Non-pigmented ciliary epithelial cell (primary cell): ENCODE data around the gene PDE11A.
A peak's percentile ranks its signal among the peaks of the same experiment; 100 is the strongest.

Source experiments
- DNase-seq: peaks from one replicate; pipeline ENCODE4 v3.0.0-alpha.2; 2010; ENCODE audit warnings: low read depth

PDE11A gene

GRCh38 chr2:177669201-177669600, 403.4 kb downstream of the PDE11A start:
- DNase-seq: no peak

GRCh38 chr2:177668617-177669016, 404.0 kb downstream of the PDE11A start:
- no peak for DNase-seq

GRCh38 chr2:177667626-177668025, 405.0 kb downstream of the PDE11A start:
- DNase-seq: no peak

GRCh38 chr2:177666408-177666807, 406.2 kb downstream of the PDE11A start:
- DNase-seq: peak; percentile 42

GRCh38 chr2:177665948-177666347, 406.6 kb downstream of the PDE11A start:
- no peak for DNase-seq

- DNase-seq: no peak
These were observed 407.2 kb downstream of the PDE11A start for GRCh38 chr2:177665328-177665727.

- no peak for DNase-seq
These were observed 409.7 kb downstream of the PDE11A start for GRCh38 chr2:177662895-177663294.

- no peak for DNase-seq
These were observed 411.8 kb downstream of the PDE11A start for GRCh38 chr2:177660742-177661141.

GRCh38 chr2:177658309-177658708, 414.3 kb downstream of the PDE11A start:
- DNase-seq: no peak

- DNase-seq: no peak
These were observed 420.7 kb downstream of the PDE11A start for GRCh38 chr2:177651833-177652232.

GRCh38 chr2:177649568-177650518, 422.7 kb downstream of the PDE11A start:
- DNase-seq: no peak

GRCh38 chr2:177646791-177647190, 425.8 kb downstream of the PDE11A start:
- DNase-seq: no peak

- no peak for DNase-seq
These were observed 426.3 kb downstream of the PDE11A start for GRCh38 chr2:177646241-177646640.

- no peak for DNase-seq
These were observed 431.2 kb downstream of the PDE11A start for GRCh38 chr2:177641331-177641730.

- no peak for DNase-seq
These were observed 432.2 kb downstream of the PDE11A start for GRCh38 chr2:177640423-177640822.

- DNase-seq: no peak
These were observed 433.2 kb downstream of the PDE11A start for GRCh38 chr2:177639262-177639914.

GRCh38 chr2:177638507-177638906, 434.1 kb downstream of the PDE11A start:
- DNase-seq: no peak

GRCh38 chr2:177636672-177637071, 435.9 kb downstream of the PDE11A start:
- no peak for DNase-seq

- no peak for DNase-seq
These were observed 436.9 kb downstream of the PDE11A start for GRCh38 chr2:177635696-177636095.

GRCh38 chr2:177633910-177634294, 438.7 kb downstream of the PDE11A start:
- no peak for DNase-seq

- no peak for DNase-seq
These were observed 439.5 kb downstream of the PDE11A start for GRCh38 chr2:177633111-177633510.

GRCh38 chr2:177631680-177632079, 440.9 kb downstream of the PDE11A start:
- DNase-seq: no peak

GRCh38 chr2:177629357-177630024, 443.1 kb downstream of the PDE11A start:
- DNase-seq: no peak
